HG02840 (cell line): ENCODE measurements around the gene XRCC1.
A peak's percentile ranks its signal among the peaks of the same experiment; 100 is the strongest.
"Not testable (repeated sequence)": the region's sequence is repeated elsewhere in the genome, so short reads cannot be mapped to it uniquely, and the experiment has no call there.

Experiments used
- ATAC-seq: cut with Tn5 transposase; IDR thresholded peaks from one replicate; pipeline ENCODE4 v1.9.1; 2021; ENCODE audit warnings: mild to moderate bottlenecking, moderate library complexity, moderate number of reproducible peaks; ENCODE audit not compliant: unreplicated experiment, low FRiP score

Gene XRCC1

DNA sequence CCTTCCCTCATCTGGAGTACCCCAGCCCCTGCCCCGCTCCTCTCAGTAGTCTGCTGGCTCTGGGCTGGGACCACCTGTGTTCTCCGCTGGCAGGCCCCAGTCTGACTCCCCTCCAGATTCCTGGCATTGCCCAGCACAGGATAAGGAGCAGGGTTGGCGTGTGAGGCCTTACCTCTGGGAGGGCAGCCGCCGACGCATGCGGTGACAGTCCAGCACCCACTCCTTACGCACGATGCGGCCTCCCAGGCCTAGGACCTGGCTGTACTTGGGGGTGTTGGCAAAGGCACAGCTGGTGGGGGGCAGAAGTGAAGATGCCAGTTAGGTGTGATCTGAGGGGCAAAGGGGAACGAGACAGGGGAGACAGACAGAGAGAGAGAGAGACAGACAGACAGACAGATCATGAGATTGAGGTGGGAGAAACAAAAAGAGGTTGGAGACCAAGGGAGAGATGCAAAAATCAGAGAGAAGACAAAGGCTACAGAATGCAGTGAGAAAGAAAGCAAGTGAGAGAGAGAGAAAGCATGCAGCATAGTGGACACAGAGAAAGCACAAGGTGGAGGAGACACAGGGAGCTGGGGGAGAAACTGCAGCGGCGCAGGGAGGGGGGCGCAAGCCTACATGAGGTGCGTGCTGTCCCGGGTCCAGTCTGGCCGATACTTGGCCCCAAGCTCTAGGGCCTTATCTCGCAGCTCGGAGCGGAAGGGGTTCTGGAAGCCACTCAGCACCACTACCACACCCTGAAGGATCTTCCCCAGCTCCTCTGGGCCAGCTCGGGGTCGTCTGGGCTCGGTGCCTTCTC, 23.7 kb downstream of the XRCC1 start:
- no peak for ATAC-seq

DNA sequence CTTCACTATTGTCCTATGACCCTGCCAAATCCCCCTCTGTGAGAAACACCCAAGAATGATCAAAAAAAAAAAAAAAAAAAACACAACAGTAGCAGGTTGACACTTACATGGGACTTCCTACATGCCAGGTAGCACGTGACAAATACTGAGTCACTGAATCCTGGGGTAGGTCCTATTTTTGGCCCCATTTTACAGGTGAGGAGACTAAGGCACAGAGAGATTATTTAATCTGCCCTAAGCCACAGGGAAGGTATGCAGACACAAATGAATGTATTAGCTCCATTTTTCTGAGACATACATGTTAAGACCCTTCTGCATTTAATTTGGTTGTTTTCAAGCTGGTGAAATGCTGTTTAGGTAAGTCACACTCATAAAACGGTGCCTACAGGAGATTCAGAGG, 26.6 kb downstream of the XRCC1 start:
- ATAC-seq: no peak

DNA sequence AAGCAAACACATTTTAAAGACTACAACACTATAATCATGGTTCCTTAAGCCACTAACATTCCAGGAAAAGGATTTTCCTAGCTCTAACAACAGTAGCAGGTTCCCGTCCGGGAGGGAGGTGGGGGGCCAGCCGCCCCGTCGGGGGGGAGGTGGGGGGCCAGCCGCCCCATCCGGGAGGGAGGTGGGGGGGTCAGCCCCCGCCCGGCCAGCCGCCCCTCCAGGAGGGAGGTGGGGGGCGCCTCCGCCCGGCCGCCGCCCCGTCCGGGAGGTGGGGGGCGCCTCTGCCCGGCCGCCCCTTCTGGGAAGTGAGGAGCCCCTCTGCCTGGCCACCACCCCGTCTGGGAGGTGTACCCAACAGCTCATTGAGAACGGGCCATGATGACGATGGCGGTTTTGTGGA, 27.4 kb downstream of the XRCC1 start:
- ATAC-seq: not testable (repeated sequence)

DNA sequence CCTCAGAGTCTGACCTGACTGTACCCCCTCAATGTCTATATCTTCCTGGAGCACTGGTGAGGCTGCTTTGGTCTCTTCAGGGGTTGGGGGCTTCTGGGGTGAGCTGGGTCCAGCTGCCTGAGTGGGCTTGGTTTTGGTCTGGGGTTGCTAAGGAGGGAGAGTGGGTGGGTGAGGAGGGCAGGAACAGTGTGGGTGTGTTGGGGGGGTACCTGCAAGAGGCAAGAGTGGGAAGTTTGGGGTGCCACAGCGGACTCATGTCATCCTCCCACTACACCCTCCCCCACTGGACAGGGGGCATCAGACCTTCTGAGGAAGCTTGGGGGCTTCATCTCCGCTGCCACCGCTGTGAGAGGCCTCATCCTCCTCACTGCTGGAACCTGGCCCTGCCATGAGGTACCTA, 28.7 kb downstream of the XRCC1 start:
- ATAC-seq: no peak

DNA sequence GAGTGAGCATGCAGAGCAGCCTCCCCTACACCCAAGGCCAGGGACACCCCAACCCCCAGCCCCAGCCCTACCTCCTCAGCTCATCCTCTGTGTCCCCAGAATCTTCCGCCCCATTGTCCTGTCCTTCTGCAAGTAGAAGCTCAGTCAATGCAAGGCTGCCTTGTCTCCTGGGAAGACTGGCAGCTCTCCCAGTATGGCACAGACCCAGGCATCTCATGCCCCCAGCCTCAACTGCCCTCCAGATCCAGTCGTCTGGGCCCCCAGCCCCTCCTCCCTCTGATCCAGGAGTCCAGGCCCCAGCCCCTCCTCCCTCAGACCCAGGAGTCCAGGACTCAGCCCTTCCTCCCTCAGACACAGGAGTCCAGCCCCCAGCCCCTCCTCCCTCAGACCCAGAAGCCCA, 29.3 kb downstream of the XRCC1 start:
- ATAC-seq: no peak

DNA sequence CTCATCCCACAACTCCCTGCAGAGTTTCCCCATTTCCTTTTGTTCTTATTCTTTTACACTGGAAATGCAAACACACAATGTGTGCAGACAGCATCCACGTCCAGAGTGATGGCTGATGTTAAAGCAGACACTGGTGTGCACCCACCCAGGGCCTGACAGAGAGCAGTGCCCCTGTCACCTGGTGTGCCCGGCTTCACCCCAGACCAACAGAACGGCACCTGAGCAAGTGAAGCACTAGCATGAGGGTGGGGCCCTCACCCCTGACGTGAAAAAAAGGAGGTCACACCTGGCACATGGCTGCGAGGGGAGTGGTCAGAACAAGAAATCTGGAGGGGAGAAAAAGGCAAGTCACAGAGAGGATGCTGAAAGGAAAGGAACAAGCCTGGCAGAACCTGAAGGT, 30.1 kb downstream of the XRCC1 start:
- no peak for ATAC-seq

DNA sequence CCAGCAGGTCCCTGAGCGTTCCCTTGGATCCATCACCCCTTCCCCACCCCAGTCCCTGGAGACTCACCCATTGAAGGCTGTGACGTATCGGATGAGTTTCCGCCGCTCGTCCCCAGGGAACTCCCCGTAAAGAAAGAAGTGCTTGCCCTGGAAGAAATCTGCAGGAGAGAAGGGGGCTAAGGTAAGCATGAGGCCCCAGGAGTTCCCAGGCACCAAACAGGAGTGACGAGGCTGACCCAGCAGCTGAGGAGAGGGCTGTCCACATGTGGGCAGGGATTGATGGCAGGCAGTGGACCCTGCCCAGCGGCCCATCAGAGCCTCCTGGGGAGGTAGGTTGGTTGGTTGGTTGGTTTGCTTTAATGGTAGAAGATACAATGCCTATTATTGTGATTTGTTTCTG, 31.2 kb downstream of the XRCC1 start:
- ATAC-seq: no peak

DNA sequence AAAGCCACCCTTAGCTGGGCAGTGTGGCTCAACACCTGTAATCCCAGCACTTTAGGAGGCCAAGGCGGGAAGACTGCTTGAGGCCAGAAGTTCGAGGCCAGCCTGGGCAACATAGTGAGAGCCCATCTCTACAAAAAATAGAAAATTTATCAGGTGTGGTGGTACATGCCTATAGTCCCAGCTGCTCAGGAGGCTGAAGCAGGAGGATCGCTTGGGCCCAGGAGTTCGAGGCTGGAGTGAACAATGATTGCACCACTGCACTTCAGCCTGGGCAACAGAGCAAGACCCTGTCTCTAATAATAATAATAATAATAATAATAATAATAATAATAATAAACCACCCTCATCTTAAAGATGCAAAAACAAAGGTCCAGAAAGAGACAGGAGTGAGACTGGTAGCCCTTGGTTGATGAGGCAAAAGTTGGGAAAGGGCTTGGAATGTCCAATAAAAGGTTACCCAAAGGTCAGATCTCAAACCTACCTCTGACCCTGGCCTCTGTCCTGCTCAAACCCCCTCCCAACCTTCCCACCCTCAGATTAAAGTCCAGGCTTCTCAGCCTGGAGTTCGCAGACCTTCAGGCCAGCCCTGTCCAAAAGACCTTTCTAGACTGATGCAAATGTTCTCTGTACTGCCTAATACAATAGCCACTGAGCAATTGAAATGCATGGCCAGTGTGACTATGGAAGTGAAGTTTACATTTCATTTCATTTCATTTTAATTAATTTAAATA, 33.2 kb downstream of the XRCC1 start:
- ATAC-seq: no peak

DNA sequence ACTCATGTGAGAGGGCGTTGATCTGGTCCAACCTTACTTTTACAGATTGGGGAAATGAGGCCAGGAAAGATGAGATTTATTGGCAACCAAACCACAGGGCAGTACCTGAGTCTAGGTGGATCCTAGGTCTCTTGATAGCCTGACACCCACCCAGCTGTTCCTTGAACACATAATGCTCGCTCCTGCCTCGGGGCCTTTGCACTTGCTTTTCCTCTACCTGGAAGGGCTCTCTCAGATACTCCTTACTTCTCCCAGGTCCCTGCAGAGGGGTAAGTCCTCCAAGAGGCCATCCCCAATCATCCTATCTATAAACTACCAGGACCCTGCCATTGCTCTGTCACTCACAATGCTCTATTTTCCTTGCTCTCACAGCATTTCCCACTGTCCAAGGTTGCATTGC, 34.9 kb downstream of the XRCC1 start:
- ATAC-seq: no peak

DNA sequence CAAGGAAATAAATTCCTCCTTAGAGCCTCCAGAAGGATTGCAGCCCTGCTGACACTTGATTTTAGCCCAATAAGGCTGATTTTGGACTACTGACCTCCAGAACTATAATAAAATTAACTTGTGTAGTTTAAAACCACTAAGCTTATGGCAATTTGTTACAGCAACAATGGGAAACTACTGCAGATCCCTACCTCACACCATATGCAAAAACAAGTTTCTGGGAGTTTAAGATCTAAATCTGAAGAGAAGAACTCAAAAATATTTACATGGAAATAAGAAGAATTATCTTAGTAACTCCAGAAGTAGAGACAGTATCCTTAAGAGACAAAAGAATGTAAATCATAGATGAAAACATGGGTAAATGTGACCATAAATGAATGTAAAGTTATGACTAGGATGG, 36.4 kb downstream of the XRCC1 start:
- ATAC-seq: no peak

DNA sequence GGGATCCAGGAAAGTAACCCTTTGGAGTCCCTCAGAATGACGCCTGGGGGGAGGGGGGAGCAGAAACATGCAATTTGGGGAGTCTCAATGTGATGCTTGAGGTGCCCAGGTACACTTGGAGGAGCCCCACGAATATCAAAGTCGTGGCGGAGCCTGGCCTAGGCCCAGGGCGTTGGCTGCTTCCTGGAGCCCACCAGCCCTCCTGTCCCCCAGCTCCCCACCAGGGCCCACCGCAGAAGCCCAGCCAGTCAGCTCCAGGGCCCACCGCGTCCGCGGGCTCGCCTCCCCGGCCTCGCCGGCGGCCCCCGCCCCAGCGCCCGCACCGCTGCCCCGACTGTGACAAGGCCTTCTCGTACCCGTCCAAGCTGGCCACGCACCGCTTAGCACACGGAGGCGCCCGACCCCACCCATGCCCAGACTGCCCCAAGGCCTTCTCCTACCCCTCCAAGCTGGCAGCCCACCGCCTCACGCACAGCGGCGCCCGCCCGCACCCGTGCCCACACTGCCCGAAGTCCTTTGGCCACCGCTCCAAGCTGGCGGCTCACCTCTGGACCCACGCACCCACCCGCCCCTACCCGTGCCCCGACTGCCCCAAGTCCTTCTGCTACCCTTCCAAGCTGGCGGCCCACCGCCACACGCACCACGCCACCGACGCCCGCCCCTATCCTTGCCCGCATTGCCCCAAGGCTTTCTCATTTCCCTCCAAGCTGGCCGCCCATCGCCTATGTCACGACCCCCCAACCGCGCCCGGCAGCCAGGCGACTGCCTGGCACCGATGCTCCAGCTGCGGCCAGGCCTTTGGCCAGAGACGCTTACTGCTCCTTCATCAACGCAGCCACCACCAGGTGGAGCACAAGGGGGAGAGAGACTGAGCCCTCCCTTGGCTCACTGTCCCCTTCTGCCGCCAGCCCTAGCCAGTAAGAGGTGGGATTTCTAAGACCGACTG, 40.2 kb downstream of the XRCC1 start:
- no peak for ATAC-seq

DNA sequence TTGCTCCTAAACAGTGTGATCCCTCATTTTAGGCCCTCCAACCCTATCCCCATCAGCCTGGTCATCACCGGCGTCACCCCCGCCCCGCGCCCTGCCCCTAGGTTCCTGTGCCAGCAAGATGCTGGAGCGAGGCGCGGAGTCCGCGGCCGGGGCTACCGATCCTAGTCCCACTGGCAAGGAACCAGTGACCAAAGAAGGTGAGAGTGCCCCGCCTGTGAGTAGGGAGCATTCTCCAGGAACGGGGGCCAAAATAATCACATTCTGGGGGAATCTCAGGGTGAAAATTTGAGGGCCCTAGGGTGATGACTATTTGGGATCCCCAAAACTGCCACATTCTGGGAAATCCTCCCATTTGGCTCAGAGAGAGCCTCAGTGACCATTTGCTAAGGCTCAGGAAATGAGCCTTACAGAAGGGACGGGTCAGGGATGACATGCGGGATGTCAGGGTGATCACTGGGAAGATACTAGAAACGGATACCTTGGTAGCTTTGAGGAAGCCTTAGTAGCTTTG, 41.0 kb downstream of the XRCC1 start:
- no peak for ATAC-seq

DNA sequence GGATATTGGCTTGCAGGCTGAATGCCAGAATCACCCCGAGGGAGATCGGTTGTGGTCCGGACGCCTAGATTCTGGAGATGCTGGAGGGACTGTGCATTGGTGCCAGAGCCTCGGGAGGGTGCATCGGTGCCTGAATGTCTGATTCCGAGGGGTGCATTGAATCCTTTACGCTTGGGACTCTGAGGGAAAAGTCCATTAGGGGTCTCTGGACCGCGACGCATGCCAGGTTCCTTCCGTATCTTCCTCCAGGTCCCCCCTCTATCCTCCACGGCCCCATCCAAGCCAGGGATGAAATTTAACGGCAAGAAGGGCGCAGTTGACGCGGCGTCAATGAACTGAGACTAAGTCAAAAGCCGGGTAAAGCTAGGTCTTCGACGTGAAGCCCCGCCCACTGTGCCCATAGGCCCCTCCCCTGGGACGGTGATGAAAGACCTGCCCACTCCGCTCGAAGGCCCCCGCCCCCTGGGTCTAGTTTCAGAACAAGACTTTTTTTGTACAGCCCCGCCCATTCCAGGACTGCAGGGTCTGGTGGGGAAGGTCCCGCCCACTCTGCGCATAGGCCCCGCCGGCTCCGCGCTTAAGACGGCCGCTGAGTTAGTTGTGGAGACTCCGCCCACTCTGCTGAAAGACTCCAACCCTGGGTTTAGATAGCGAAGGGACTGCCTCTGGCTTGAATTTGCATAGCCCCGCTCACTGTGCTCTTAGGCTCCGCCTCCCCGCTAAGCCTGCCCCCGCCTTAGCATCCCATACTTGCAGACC, 41.6 kb downstream of the XRCC1 start:
- peak; percentile 50 for ATAC-seq

DNA sequence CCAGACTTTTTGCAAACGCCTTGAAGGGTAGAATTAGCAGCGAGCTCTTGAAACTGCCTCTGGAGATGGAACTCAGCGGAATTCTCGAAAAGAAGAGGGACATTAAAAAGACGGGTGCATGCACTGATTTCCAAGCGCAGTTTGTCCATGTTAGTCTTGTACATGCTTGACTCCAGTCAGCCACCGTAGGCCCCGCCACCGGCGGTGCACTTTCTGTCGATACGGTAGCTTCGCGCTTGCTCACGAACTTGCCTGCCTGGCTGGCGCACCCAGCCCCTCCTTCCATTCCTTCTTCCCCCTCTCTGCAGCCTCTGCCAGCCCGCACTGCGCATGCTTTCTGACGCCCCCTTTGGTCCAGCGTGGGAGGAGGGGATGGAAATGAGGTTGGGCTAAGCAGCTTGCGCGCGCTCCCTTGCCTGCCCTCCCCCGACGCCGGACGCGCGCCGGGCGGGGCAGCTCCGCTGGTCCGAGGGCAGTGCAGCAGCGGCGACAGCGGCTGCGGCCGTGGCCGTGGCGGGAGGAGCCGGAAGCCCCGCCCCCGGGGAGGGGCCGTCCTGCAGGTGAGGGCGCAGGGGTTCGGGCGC, 42.3 kb downstream of the XRCC1 start, which contains the start of gene ZNF575:
ZNF575 (plus strand) TSS at position 227 of the 584 bp plus-strand sequence. CDS start 1,235 bp downstream, outside the sequence.
- ATAC-seq: peak; percentile 65

DNA sequence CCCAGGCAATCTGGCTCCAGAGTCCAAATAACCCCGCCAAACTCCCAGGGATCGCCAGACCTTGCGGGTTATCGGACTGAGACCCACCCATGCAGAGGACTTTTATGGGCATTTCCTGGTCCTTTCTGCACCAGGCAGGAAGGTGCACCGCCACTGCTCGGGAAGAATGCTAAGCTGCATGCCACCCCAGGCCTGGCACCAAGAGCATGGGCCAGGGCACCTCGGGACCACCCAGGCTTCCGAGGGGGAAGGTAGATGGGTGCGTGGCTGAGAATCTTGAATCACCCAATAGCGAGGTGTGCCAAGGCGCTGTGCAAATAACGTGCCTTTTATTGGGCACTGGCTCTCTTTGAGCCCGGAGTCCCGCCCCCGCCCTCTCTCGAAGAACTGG, 42.8 kb downstream of the XRCC1 start:
- ATAC-seq: peak; percentile 4

DNA sequence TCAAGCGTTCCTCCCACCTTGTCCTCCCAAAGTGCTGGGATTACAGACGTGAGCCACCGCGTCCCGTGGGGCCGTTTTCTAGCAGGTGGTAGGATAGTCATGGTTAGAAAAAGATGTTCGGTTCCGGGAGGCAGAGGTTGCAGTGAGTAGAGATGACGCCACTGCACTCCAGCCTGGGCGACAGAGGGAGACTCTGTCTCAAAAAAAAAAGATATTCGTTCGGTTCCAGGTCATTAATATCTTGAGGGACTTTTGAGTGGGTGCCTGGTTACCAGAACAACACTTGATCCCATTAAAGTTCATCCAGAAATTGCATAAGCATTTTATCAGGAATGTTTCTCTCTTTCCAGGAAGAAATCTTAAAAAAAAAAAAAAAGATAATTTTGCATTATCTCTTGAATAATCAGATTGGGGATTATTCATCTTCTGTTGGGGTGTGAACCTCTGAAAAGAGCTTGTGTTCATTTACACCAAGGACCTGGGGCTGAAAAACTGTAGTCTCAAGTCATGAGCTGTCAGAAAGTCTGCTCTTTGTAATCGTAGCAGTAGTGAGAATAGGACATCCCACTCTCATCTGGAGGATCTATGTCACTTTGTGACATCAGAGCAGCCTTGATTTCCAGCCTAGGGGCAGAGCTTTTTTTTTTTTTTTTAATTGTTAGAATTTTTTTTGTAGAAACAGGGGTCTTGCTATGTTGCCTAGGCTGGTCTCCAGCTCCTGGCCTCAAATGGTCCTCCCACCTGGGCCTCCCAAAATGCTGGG, 47.3 kb downstream of the XRCC1 start:
- ATAC-seq: no peak

DNA sequence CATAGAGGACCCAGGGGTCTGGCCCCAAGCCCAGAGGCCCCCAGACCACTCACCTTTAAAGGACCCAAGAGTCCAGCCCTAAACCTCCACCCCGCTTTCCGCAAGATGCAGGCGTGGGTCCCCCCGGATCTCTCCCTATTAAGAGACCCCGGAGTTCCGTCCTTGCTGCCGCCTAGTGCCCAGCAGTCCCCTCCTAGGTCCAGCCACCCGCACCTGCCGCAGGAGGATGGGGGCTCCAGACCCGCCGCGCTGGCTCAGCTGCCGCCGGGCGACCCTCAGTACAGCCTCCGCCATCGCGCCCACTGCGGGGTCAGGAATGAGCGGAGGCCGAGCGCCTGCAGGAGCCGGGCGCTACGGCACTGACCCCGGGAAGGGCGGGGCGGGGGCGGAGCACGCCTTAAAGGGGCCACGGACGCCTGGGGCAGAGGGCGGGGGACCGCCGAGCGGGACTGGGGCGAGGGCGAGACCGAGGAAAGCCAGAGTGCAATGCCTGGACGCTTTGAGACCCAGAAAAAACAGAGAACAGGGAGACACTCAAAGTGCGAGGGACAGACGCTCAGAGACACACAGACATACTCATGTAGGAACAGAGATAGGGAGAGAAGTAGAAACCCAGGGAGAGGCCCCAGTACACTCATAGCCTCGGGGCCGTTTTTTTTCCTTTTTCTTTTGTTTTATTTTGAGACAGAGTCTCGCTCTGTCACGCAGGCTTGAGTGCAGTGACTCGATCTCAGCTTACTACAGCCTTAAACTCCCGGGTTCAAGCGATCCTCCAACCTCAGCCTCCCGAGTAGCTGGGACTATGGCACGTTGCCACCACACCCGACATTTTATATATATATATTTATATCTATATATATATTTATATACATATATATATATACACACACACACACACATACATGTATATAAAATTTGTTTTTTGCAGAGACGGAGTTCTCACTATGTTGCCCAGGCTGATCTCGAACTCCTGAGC, 48.2 kb downstream of the XRCC1 start, which contains the start of gene ETHE1:
ETHE1 (minus strand) TSS at position 318 of the 976 bp plus-strand sequence; CDS start at position 294, 24 bp downstream.
- ATAC-seq: peak; percentile 64
